Measurements from ENCODE around the gene DCDC2.

DCDC2 gene

GRCh38 chr6:24193364-24193763 lies 164.5 kb downstream of the DCDC2 start:
- ChIA-PET CTCF (no interaction called here), POLR2A (no interaction called here)
- no peak for TF ChIP-seq ARNT (IDR thresholded peaks at IDR 0.05)
- no peak for TF ChIP-seq PKNOX1 (IDR thresholded peaks at IDR 0.05)
- no peak for TF ChIP-seq ELF4 (IDR thresholded peaks at IDR 0.05)
- TF ChIP-seq ZNF384 (IDR thresholded peaks at IDR 0.05) = no peak
- no peak for TF ChIP-seq FOXM1 (IDR thresholded peaks at IDR 0.05; ENCODE audit: borderline replicate concordance)
- TF ChIP-seq SUZ12 (IDR thresholded peaks at IDR 0.05) = no peak
- TF ChIP-seq SP1 (IDR thresholded peaks at IDR 0.05) = no peak
- no peak for TF ChIP-seq FOXA1 (IDR thresholded peaks at IDR 0.05)
- no peak for TF ChIP-seq BHLHE40 (IDR thresholded peaks at IDR 0.05; ENCODE audit: borderline replicate concordance)
- no peak for TF ChIP-seq LEF1 (IDR thresholded peaks at IDR 0.05; ENCODE audit: borderline replicate concordance)
- TF ChIP-seq NFRKB (IDR thresholded peaks at IDR 0.05) = no peak
- no peak for TF ChIP-seq TARDBP (IDR thresholded peaks at IDR 0.05)
- no peak for TF ChIP-seq L3MBTL2 (conservative IDR thresholded peaks at IDR 0.05)
- TF ChIP-seq HDGF (IDR thresholded peaks at IDR 0.05; ENCODE audit: borderline replicate concordance) = no peak
- no peak for DNase-seq (ENCODE audit: extremely low spot score)

- TF ChIP-seq LEF1 (IDR thresholded peaks at IDR 0.05; ENCODE audit: borderline replicate concordance) (no peak), SUZ12 (IDR thresholded peaks at IDR 0.05) (no peak), PKNOX1 (IDR thresholded peaks at IDR 0.05) (no peak), ELF4 (IDR thresholded peaks at IDR 0.05) (no peak), HDGF (IDR thresholded peaks at IDR 0.05; ENCODE audit: borderline replicate concordance) (no peak), SP1 (IDR thresholded peaks at IDR 0.05) (no peak), BHLHE40 (IDR thresholded peaks at IDR 0.05; ENCODE audit: borderline replicate concordance) (no peak), FOXA1 (IDR thresholded peaks at IDR 0.05) (no peak), CTBP1 (IDR thresholded peaks at IDR 0.05; ENCODE audit: borderline replicate concordance) (no peak), FOXM1 (IDR thresholded peaks at IDR 0.05; ENCODE audit: borderline replicate concordance) (no peak), NFRKB (IDR thresholded peaks at IDR 0.05) (no peak), ARNT (IDR thresholded peaks at IDR 0.05) (no peak), ZNF384 (IDR thresholded peaks at IDR 0.05) (no peak), L3MBTL2 (conservative IDR thresholded peaks at IDR 0.05) (no peak), TARDBP (IDR thresholded peaks at IDR 0.05) (no peak)
- no peak for DNase-seq (ENCODE audit: extremely low spot score)
- ChIA-PET POLR2A (no interaction called here), CTCF (interaction anchor here (0.6 kb wide), 1 partner anchor 633 kb away, joined by 3 read pairs; no protein-coding TSS in a partner anchor)
Observed at GRCh38 chr6:24191346-24191745, 166.5 kb downstream of the DCDC2 start.

- TF ChIP-seq BHLHE40 (IDR thresholded peaks at IDR 0.05; ENCODE audit: borderline replicate concordance) (no peak), L3MBTL2 (conservative IDR thresholded peaks at IDR 0.05) (no peak), SUZ12 (IDR thresholded peaks at IDR 0.05) (no peak), ARNT (IDR thresholded peaks at IDR 0.05) (no peak), TARDBP (IDR thresholded peaks at IDR 0.05) (no peak), NFRKB (IDR thresholded peaks at IDR 0.05) (no peak), HDGF (IDR thresholded peaks at IDR 0.05; ENCODE audit: borderline replicate concordance) (no peak), SP1 (IDR thresholded peaks at IDR 0.05) (no peak), FOXM1 (IDR thresholded peaks at IDR 0.05; ENCODE audit: borderline replicate concordance) (no peak), LEF1 (IDR thresholded peaks at IDR 0.05; ENCODE audit: borderline replicate concordance) (no peak)
- no peak for DNase-seq (ENCODE audit: extremely low spot score)
- POLR2A ChIA-PET = interaction anchor here (1.1 kb wide), 1 partner anchor 169 kb away, joined by 3 read pairs; the partner anchor contains the start of gene DCDC2
- CTCF ChIA-PET = no interaction called here
Observed at GRCh38 chr6:24188578-24189080, 169.2 kb downstream of the DCDC2 start.

GRCh38 chr6:24187965-24188577 lies 169.8 kb downstream of the DCDC2 start:
- no peak for TF ChIP-seq FOXA1 (IDR thresholded peaks at IDR 0.05)
- no peak for TF ChIP-seq FOXM1 (IDR thresholded peaks at IDR 0.05; ENCODE audit: borderline replicate concordance)
- TF ChIP-seq SP1 (IDR thresholded peaks at IDR 0.05) = no peak
- peak; percentile 87 for TF ChIP-seq PKNOX1 (IDR thresholded peaks at IDR 0.05)
- TF ChIP-seq NFRKB (IDR thresholded peaks at IDR 0.05) = no peak
- peak; percentile 17; the same call in 1 of the 2 replicates for TF ChIP-seq CTBP1 (IDR thresholded peaks at IDR 0.05; ENCODE audit: borderline replicate concordance)
- POLR2A ChIA-PET = interaction anchor here (1.1 kb wide), 1 partner anchor 170 kb away, joined by 3 read pairs; the partner anchor contains the start of gene DCDC2
- DNase-seq (ENCODE audit: extremely low spot score) = no peak
- CTCF ChIA-PET = no interaction called here

- DNase-seq (ENCODE audit: extremely low spot score) = no peak
- CTCF ChIA-PET = no interaction called here
Observed at GRCh38 chr6:24186349-24186748, 171.5 kb downstream of the DCDC2 start.

More at GRCh38 chr6:24186349-24186748, 171.5 kb downstream of the DCDC2 start:
- TF ChIP-seq TARDBP (IDR thresholded peaks at IDR 0.05) (no peak), BHLHE40 (IDR thresholded peaks at IDR 0.05; ENCODE audit: borderline replicate concordance) (no peak), ARNT (IDR thresholded peaks at IDR 0.05) (no peak), L3MBTL2 (conservative IDR thresholded peaks at IDR 0.05) (no peak), HDGF (IDR thresholded peaks at IDR 0.05; ENCODE audit: borderline replicate concordance) (no peak), CTBP1 (IDR thresholded peaks at IDR 0.05; ENCODE audit: borderline replicate concordance) (no peak), SUZ12 (IDR thresholded peaks at IDR 0.05) (no peak), ELF4 (IDR thresholded peaks at IDR 0.05) (no peak), LEF1 (IDR thresholded peaks at IDR 0.05; ENCODE audit: borderline replicate concordance) (no peak), NFRKB (IDR thresholded peaks at IDR 0.05) (no peak), ZNF384 (IDR thresholded peaks at IDR 0.05) (no peak), FOXK2 (IDR thresholded peaks at IDR 0.05) (no peak), SP1 (IDR thresholded peaks at IDR 0.05) (no peak), PKNOX1 (IDR thresholded peaks at IDR 0.05) (no peak)
- POLR2A ChIA-PET = no interaction called here

Measured in HEK293T (cell line).